DOHH2 (cell line): Measurements from ENCODE around the gene COIL.

Experiments
- H3F3A ChIP-seq: fragments of 200-600 bp; sonication (generic), shearing (Covaris generic); 2 replicates; pipeline ENCODE4 v1.6.0; 2016; ENCODE audit warnings: antibody characterized with exemption, mild to moderate bottlenecking; ENCODE audit not compliant: control insufficient read depth, insufficient read depth
- H3K27ac ChIP-seq: fragments of 200-600 bp; sonication (generic); 2 replicates; pipeline ENCODE4 v1.5.1; 2014; ENCODE audit warnings: low read depth, mild to moderate bottlenecking, low read length, moderate library complexity
- H3K27me3 ChIP-seq: fragments of 200-600 bp; sonication (generic); 2 replicates; pipeline ENCODE4 v1.6.1; 2014; ENCODE audit warnings: mild to moderate bottlenecking, low read length, mixed read lengths; ENCODE audit not compliant: control insufficient read depth
- H3K36me3 ChIP-seq: fragments of 200-600 bp; sonication (generic); 2 replicates; pipeline ENCODE4 v1.6.1; 2014; ENCODE audit warnings: mild to moderate bottlenecking, low read length, moderate library complexity, mixed read lengths; ENCODE audit not compliant: control insufficient read depth
- H3K4me1 ChIP-seq: fragments of 200-600 bp; sonication (generic); 2 replicates; pipeline ENCODE4 v1.6.1; 2014; ENCODE audit warnings: mild to moderate bottlenecking, low read length, mixed read lengths; ENCODE audit not compliant: control insufficient read depth
- H3K4me2 ChIP-seq: fragments of 200-600 bp; sonication (generic); 2 replicates; pipeline ENCODE4 v1.6.0; 2014; ENCODE audit warnings: mild to moderate bottlenecking, low read length, moderate library complexity
- H3K4me3 ChIP-seq: fragments of 200-600 bp; sonication (generic); 2 replicates; pipeline ENCODE4 v1.5.1; 2014; ENCODE audit warnings: mild to moderate bottlenecking, low read length, mixed read lengths
- H3K79me2 ChIP-seq: fragments of 200-600 bp; sonication (generic); 2 replicates; pipeline ENCODE4 v1.6.1; 2014; ENCODE audit warnings: mild to moderate bottlenecking, low read length, mixed read lengths; ENCODE audit not compliant: control insufficient read depth
- H3K9me2 ChIP-seq: fragments of 200-600 bp; sonication (generic); replicated peaks from 2 replicates; pipeline ENCODE4 v1.6.1; 2014; ENCODE audit warnings: mild to moderate bottlenecking, low read length, mixed read lengths; ENCODE audit not compliant: control insufficient read depth
- H3K9me3 ChIP-seq: fragments of 200-600 bp; sonication (generic); 2 replicates; pipeline ENCODE4 v1.6.1; 2014; ENCODE audit warnings: antibody characterized with exemption, low read length, mixed read lengths; ENCODE audit not compliant: control insufficient read depth, insufficient read depth
- H4K20me1 ChIP-seq: fragments of 200-600 bp; sonication (generic); 2 replicates; pipeline ENCODE4 v1.6.0; 2014; ENCODE audit warnings: low read depth, mild to moderate bottlenecking, antibody characterized with exemption, low read length, moderate library complexity; ENCODE audit not compliant: control insufficient read depth, insufficient read depth
- EZH2phosphoT487 ChIP-seq: fragments of 200-600 bp; sonication (generic); IDR thresholded peaks from 2 replicates; pipeline ENCODE4 v1.6.1; 2017; ENCODE audit warnings: borderline replicate concordance, mild to moderate bottlenecking, antibody characterized with exemption, low read length, moderate library complexity, mixed read lengths
- TF ChIP-seq, protein P1 (sequence below): fragments of 200-600 bp; sonication (generic); IDR thresholded peaks from one replicate; pipeline ENCODE4 v1.5.1; 2014; ENCODE audit warnings: antibody characterized with exemption, mild to moderate bottlenecking, low read depth, low read length; ENCODE audit not compliant: poor library complexity, severe bottlenecking

The COIL gene

DNA sequence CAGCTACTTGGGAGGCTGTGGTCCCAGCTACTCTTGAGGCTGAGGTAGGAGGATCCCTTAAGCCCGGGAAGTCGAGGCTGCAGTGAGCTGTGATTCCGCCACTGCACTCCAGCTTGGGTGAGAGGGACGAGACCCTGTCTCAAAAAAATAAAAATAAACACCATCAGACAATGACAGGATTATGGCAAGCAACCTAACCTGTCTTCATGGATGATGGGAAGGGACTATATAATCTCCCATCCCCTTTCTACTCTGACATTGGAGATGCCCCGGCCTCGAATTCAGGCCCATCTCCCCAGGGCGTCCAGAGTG is 47.9 kb downstream of the COIL start:
- peaks cover 19% of the 10 kb centered on the region for H3F3A ChIP-seq
- H3K4me1 ChIP-seq: peaks cover 61% of the 10 kb centered on the region

DNA sequence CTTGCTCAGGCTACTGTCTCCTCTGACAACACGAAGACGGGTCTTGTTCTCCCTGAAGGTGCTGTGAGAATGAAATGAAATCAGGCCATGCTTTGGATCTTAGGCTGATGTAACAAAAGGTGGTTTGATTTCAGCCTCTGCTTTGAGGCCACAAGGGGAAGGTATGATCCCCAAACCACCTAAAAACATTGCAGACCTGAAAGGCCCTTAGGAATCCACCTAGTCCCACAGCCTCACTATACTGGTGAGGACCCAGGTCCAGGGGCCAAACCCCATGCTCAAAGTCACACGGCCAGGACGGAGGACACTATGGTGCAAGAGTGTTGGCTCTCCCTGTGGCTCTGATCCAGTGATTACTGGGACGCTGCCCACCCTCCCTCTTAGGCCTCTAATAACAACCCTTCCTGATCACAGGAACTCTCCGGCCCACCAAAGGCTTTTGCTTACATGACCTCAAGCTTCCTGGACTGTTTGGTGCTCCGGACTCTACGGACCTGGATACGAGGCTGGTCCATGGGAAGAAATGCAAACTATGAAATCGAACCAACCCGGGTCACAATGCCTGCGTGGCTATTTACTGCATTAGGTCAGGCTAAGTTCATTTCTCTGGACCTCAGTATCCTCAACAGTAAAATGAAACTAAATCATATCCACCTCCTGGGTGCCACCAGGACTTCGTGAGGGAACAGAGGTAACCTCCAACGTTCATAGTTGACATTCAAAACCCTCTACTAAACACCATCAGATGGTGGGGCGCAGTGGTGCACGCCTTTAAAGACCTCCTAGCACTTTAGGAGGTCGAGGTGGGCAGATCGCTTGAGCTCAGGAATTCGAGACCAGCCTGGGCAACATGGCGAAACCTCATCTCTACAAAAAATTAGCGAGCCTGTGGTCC is 48.5 kb downstream of the COIL start:
- H3K27me3 ChIP-seq: no peaks in the 10 kb centered on the region
- H3K4me3 ChIP-seq: peak overlapping the region; percentile 95
- peaks cover 13% of the 10 kb centered on the region; the same call in 1 of the 2 replicates for H4K20me1 ChIP-seq
- no peaks in the 10 kb centered on the region for H3K9me2 ChIP-seq
- peaks cover 66% of the 10 kb centered on the region for H3K79me2 ChIP-seq
- H3K27ac ChIP-seq: peak overlapping the region; percentile 79
- H3K4me2 ChIP-seq: peak overlapping the region; percentile 93
- no peak for TF ChIP-seq EZH2phosphoT487
- TF ChIP-seq, protein P1, sequence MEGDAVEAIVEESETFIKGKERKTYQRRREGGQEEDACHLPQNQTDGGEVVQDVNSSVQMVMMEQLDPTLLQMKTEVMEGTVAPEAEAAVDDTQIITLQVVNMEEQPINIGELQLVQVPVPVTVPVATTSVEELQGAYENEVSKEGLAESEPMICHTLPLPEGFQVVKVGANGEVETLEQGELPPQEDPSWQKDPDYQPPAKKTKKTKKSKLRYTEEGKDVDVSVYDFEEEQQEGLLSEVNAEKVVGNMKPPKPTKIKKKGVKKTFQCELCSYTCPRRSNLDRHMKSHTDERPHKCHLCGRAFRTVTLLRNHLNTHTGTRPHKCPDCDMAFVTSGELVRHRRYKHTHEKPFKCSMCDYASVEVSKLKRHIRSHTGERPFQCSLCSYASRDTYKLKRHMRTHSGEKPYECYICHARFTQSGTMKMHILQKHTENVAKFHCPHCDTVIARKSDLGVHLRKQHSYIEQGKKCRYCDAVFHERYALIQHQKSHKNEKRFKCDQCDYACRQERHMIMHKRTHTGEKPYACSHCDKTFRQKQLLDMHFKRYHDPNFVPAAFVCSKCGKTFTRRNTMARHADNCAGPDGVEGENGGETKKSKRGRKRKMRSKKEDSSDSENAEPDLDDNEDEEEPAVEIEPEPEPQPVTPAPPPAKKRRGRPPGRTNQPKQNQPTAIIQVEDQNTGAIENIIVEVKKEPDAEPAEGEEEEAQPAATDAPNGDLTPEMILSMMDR: no peak
- peaks cover 23% of the 10 kb centered on the region for H3F3A ChIP-seq
- H3K9me3 ChIP-seq: no peaks in the 10 kb centered on the region
- H3K36me3 ChIP-seq: peaks cover 44% of the 10 kb centered on the region
- peaks cover 67% of the 10 kb centered on the region for H3K4me1 ChIP-seq

More for the DNA sequence above, 47.9 kb downstream of the COIL start:
- TF ChIP-seq, protein P1: no peak
- TF ChIP-seq EZH2phosphoT487: no peak
- H3K27ac ChIP-seq: peak overlapping the region; percentile 79
- peaks cover 61% of the 10 kb centered on the region for H3K79me2 ChIP-seq
- H3K36me3 ChIP-seq: peaks cover 39% of the 10 kb centered on the region
- H3K9me2 ChIP-seq: no peaks in the 10 kb centered on the region
- 0 out of 2 replicates have a peak, but pooled peaks cover 9% of the 10 kb centered on the region for H4K20me1 ChIP-seq
- H3K9me3 ChIP-seq: no peaks in the 10 kb centered on the region
- peak overlapping the region; percentile 95 for H3K4me3 ChIP-seq
- peak overlapping the region; percentile 93 for H3K4me2 ChIP-seq
- H3K27me3 ChIP-seq: no peaks in the 10 kb centered on the region

DNA sequence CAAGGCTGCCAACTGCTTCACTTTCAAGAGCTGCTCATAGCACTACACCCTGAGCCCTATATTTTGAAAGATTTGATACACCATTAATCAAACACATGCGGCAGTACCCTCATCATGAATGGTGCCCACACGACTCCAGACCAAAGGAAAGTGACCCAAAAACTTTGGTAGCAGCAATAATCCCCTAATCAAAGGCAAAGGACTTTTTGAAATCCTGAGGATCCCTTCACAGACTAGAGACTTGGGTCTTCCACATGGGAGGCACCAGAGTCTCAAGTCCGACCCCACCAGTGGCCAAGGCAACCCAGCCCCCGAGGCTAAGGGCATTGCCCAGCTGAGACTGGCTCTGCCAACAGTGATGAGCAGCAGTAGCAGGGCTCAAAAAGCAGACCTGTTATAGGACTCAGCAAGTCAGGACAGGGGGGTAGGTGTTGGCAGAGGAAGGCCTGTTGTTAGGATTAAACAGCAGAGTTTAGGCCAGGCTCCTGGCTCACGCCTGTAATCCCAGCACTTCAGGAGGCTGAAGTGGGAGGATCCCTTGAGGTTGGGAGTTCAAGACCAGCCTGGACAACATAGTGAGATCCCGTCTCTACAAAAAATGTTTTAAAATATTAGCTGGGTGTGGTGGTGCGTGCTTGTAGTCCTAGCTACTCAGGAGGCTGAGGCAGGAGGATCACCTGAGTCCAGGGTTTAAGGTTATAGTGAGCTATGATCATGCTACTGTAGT is 50.2 kb downstream of the COIL start:
- Histone ChIP-seq H3K9me2 (no peaks in the 10 kb centered on the region), H3K4me3 (peak overlapping the region; percentile 54), H4K20me1 (peaks cover 19% of the 10 kb centered on the region; the same call in 1 of the 2 replicates), H3K9me3 (no peaks in the 10 kb centered on the region), H3K27me3 (no peaks in the 10 kb centered on the region), H3K4me1 (peaks cover 69% of the 10 kb centered on the region), H3K27ac (0 out of 2 replicates have a peak overlapping the region, but pooled peaks have one; percentile 79), H3K79me2 (peaks cover 79% of the 10 kb centered on the region), H3K4me2 (peak overlapping the region; percentile 72), H3F3A (peaks cover 23% of the 10 kb centered on the region), H3K36me3 (peaks cover 60% of the 10 kb centered on the region)
- TF ChIP-seq EZH2phosphoT487: no peak
- TF ChIP-seq, protein P1: no peak
